Measurements from ENCODE around the gene MAGI2. TPM values are rescaled to one million over a fixed set of nuclear protein-coding genes. Genes with fewer than 3 reads are reported as not detected.
"Not testable (repeated sequence)": the region's sequence is repeated elsewhere in the genome, so short reads cannot be mapped to it uniquely, and the experiment has no call there.

MAGI2 gene
- total and polyA plus RNA-seq, 4 donors, result 43.4 to 61.3 (median 50.1) TPM

DNA sequence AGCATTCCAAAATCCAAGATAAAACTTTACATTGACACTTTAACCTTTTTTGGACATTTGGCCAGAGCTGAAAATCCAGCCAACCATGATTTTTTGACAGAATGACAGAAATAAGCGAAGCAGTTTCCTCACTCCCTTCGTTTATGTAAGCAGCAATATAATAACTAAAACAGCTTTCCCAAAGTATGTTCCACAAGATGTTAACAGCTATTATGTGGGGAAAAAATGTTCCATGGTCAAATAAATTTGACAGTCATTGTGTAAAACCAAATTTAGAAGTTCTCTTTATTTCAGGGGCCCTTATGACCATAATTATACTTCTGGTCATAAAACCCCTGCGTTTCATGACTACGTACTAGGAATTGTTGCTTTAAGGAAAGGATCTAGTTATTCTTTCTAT, 416.5 kb downstream of the MAGI2 start:
- H3K27me3 ChIP-seq (ENCODE audit: control insufficient read depth, insufficient read depth, low read length), result no peaks in the 10 kb centered on the region
- H3K4me1 ChIP-seq (ENCODE audit: control insufficient read depth, insufficient read depth, low read length), result no peaks in the 10 kb centered on the region
- H3K36me3 ChIP-seq (ENCODE audit: control insufficient read depth, insufficient read depth, low read length), result no peaks in the 10 kb centered on the region
- H3K4me3 ChIP-seq (ENCODE audit: low read depth, low read length), result no peak overlapping the region
- no peaks in the 10 kb centered on the region for H3K9me3 ChIP-seq (ENCODE audit: control insufficient read depth, insufficient read depth, low read length)
- no peak for DNase-seq (ENCODE audit: low read depth in 4 of 6, low spot score in 6 of 6)
- WGBS (ENCODE audit: insufficient coverage), result no CpG with 5 or more reads among the region's 4 CpGs
- no peak overlapping the region for H3K27ac ChIP-seq (ENCODE audit: low read depth, low read length)

DNA sequence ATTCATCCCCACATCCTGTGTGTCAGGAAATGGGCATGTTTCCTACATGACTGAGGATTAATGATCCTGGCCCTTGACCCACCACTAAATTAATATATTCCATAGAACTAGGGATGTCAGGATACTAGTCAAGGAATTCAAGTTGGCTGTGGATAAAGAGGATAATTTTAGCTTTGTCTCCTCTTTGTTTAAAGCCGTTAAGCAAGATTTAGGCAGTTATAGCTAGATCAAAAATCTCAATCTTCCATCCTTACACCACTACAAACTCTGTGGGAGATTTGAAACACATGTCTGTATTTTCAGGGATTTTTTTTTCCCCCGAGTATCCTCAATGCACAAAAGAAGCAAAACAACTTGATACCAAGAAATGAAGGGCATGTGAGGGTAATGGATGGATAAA, 417.1 kb downstream of the MAGI2 start:
- no peaks in the 10 kb centered on the region for H3K4me1 ChIP-seq (ENCODE audit: control insufficient read depth, insufficient read depth, low read length)
- no peak overlapping the region for H3K27ac ChIP-seq (ENCODE audit: low read depth, low read length)
- no peaks in the 10 kb centered on the region for H3K9me3 ChIP-seq (ENCODE audit: control insufficient read depth, insufficient read depth, low read length)
- DNase-seq (ENCODE audit: low read depth in 4 of 6, low spot score in 6 of 6), result no peak
- WGBS (ENCODE audit: insufficient coverage), result no CpG with 5 or more reads among the region's 2 CpGs
- H3K27me3 ChIP-seq (ENCODE audit: control insufficient read depth, insufficient read depth, low read length), result no peaks in the 10 kb centered on the region
- no peaks in the 10 kb centered on the region for H3K36me3 ChIP-seq (ENCODE audit: control insufficient read depth, insufficient read depth, low read length)
- H3K4me3 ChIP-seq (ENCODE audit: low read depth, low read length), result no peak overlapping the region

DNA sequence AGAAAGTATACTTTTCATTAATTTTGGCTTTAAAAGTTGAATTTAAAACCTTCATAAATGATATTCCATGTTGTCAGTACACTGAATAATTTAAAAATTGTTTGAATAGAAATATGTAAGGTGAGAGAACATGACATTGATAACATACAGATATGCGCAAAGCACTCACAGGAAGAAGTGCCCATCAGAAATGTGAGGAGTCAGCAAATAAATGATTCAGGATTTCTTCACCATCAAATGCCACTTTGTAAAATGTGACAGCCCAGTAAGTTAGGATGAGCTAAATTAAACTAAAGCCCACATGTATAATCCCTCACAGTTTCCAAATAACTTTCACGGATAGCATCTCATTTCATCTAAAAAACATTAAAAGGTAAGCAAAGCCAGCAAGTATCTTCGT, 417.6 kb downstream of the MAGI2 start:
- H3K36me3 ChIP-seq (ENCODE audit: control insufficient read depth, insufficient read depth, low read length), result no peaks in the 10 kb centered on the region
- H3K27ac ChIP-seq (ENCODE audit: low read depth, low read length), result no peak overlapping the region
- no peaks in the 10 kb centered on the region for H3K4me1 ChIP-seq (ENCODE audit: control insufficient read depth, insufficient read depth, low read length)
- no peak overlapping the region for H3K4me3 ChIP-seq (ENCODE audit: low read depth, low read length)
- no peaks in the 10 kb centered on the region for H3K27me3 ChIP-seq (ENCODE audit: control insufficient read depth, insufficient read depth, low read length)
- no peak for DNase-seq (ENCODE audit: low read depth in 4 of 6, low spot score in 6 of 6)
- no CpG with 5 or more reads among the region's 3 CpGs for WGBS (ENCODE audit: insufficient coverage)
- H3K9me3 ChIP-seq (ENCODE audit: control insufficient read depth, insufficient read depth, low read length), result no peaks in the 10 kb centered on the region

DNA sequence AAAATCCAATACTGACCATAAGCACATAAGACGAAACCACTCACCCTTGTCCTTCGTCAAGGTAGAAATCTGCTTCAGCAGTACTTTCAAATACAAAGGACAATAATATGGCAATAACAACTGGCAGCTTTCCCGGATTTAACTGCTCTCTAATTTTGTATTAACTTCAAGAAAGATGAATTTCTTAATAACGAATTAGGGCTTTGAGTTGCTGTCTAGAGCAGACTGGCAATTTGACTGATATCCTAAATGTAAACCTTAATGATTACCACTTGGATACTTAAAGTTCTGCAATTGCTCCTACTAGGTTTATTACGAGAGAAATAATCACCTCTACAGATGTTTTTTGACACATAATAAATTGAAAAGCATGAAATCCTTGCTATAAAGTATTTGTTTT, 418.7 kb downstream of the MAGI2 start:
- Histone ChIP-seq H3K4me3 (ENCODE audit: low read depth, low read length) (no peak overlapping the region), H3K27ac (ENCODE audit: low read depth, low read length) (no peak overlapping the region), H3K36me3 (ENCODE audit: control insufficient read depth, insufficient read depth, low read length) (no peaks in the 10 kb centered on the region), H3K9me3 (ENCODE audit: control insufficient read depth, insufficient read depth, low read length) (no peaks in the 10 kb centered on the region), H3K4me1 (ENCODE audit: control insufficient read depth, insufficient read depth, low read length) (no peaks in the 10 kb centered on the region), H3K27me3 (ENCODE audit: control insufficient read depth, insufficient read depth, low read length) (no peaks in the 10 kb centered on the region)
- 94% methylated on average over 2 of the region's 5 CpGs for WGBS (ENCODE audit: insufficient coverage)
- peak in 1 of 6 donors; percentile 86 for DNase-seq (ENCODE audit: low read depth in 4 of 6, low spot score in 6 of 6)

DNA sequence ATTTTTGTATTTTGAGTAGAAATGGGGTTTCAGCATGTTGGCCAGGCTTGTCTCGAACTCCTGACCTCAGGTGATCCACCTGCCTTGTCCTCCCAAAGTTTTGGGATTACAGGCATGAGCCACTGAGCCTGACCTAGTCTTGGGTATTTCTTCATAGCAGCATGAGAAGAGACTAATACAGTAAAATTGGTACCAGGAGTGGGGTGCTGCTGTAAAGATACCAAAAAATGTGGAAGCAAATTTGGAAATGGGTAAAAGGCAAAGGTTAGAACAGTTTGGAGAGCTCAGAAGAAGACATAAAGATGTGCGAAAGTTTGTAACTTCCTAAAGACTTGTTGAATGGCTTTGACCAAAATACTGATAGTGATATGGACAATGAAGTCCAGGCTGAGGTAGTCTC, 433.8 kb downstream of the MAGI2 start:
- H3K9me3 ChIP-seq (ENCODE audit: control insufficient read depth, insufficient read depth, low read length); H3K27me3 ChIP-seq (ENCODE audit: control insufficient read depth, insufficient read depth, low read length); H3K27ac ChIP-seq (ENCODE audit: low read depth, low read length); H3K4me3 ChIP-seq (ENCODE audit: low read depth, low read length); DNase-seq (ENCODE audit: low read depth in 4 of 6, low spot score in 6 of 6); H3K4me1 ChIP-seq (ENCODE audit: control insufficient read depth, insufficient read depth, low read length); H3K36me3 ChIP-seq (ENCODE audit: control insufficient read depth, insufficient read depth, low read length): not testable (repeated sequence)
- WGBS (ENCODE audit: insufficient coverage), result 89% methylated on average over 2 of the region's 2 CpGs

DNA sequence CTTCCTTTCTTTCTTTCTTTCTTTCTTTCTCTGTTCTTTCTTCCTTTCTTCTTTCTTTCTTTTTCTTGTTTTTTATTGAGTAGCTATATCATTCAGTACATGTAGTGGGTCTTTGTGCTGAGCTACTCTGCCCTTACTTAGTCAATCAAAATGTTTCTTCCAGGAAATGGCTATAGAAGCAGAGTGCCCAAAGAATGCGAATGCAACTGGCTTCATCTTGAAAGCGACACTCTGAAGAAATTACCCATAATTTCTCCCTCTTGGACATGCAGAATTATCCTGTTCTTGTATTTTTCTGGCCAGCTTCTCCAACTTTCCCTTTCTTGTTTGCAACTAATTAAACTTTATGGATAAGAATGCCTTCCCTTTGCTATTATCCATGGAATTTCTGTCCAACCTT, 441.5 kb downstream of the MAGI2 start:
- Histone ChIP-seq H3K4me1 (ENCODE audit: control insufficient read depth, insufficient read depth, low read length) (no peaks in the 10 kb centered on the region), H3K27me3 (ENCODE audit: control insufficient read depth, insufficient read depth, low read length) (no peaks in the 10 kb centered on the region), H3K9me3 (ENCODE audit: control insufficient read depth, insufficient read depth, low read length) (no peaks in the 10 kb centered on the region), H3K36me3 (ENCODE audit: control insufficient read depth, insufficient read depth, low read length) (no peaks in the 10 kb centered on the region), H3K27ac (ENCODE audit: low read depth, low read length) (no peak overlapping the region), H3K4me3 (ENCODE audit: low read depth, low read length) (no peak overlapping the region)
- no peak for DNase-seq (ENCODE audit: low read depth in 4 of 6, low spot score in 6 of 6)
- 89% methylated on average over 2 of the region's 2 CpGs for WGBS (ENCODE audit: insufficient coverage)

DNA sequence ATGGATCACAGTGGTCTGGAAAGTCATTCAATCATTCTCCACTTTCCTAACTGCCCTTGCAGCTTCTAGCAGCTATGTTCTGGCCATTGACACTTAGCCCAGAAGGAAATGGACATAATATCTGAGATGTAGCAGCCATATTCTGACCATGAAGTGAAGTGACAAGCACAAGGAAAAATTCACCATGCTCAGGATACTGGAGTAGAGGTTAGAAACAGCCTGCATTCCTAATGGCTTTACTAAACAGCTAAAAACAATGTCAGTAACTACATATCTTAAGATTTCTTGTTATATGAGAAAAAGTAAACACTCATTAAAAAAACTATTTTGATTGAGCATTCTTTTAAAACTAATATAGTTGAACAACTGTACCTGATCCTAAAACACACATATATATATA, 443.8 kb downstream of the MAGI2 start:
- Histone ChIP-seq H3K36me3 (ENCODE audit: control insufficient read depth, insufficient read depth, low read length) (no peaks in the 10 kb centered on the region), H3K4me1 (ENCODE audit: control insufficient read depth, insufficient read depth, low read length) (no peaks in the 10 kb centered on the region), H3K27ac (ENCODE audit: low read depth, low read length) (no peak overlapping the region), H3K9me3 (ENCODE audit: control insufficient read depth, insufficient read depth, low read length) (no peaks in the 10 kb centered on the region), H3K27me3 (ENCODE audit: control insufficient read depth, insufficient read depth, low read length) (no peaks in the 10 kb centered on the region), H3K4me3 (ENCODE audit: low read depth, low read length) (no peak overlapping the region)
- DNase-seq (ENCODE audit: low read depth in 4 of 6, low spot score in 6 of 6), result no peak

DNA sequence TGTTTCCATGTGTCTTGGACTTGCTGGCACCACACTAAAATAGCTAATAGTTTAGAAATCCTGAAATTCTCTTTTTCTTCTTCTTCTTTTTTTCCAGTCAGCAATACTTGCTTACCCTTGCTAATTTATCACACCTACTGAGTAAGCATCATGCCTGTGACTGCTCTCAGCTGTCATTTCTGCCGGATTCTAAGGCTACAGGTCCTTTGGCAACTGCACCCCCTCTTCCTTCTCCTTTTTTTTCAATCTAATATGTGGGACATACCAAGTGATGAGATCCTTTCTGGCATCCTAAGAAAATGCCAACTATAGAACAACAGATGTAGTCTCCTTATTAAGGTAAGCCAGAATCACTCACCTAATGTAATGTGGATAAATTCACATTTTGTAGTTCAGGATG, 444.7 kb downstream of the MAGI2 start:
- no peaks in the 10 kb centered on the region for H3K27me3 ChIP-seq (ENCODE audit: control insufficient read depth, insufficient read depth, low read length)
- no peaks in the 10 kb centered on the region for H3K36me3 ChIP-seq (ENCODE audit: control insufficient read depth, insufficient read depth, low read length)
- WGBS (ENCODE audit: insufficient coverage), result 50% methylated on average over 1 of the region's 1 CpG
- no peak for DNase-seq (ENCODE audit: low read depth in 4 of 6, low spot score in 6 of 6)
- H3K4me3 ChIP-seq (ENCODE audit: low read depth, low read length), result no peak overlapping the region
- H3K4me1 ChIP-seq (ENCODE audit: control insufficient read depth, insufficient read depth, low read length), result no peaks in the 10 kb centered on the region
- H3K9me3 ChIP-seq (ENCODE audit: control insufficient read depth, insufficient read depth, low read length), result no peaks in the 10 kb centered on the region
- no peak overlapping the region for H3K27ac ChIP-seq (ENCODE audit: low read depth, low read length)

DNA sequence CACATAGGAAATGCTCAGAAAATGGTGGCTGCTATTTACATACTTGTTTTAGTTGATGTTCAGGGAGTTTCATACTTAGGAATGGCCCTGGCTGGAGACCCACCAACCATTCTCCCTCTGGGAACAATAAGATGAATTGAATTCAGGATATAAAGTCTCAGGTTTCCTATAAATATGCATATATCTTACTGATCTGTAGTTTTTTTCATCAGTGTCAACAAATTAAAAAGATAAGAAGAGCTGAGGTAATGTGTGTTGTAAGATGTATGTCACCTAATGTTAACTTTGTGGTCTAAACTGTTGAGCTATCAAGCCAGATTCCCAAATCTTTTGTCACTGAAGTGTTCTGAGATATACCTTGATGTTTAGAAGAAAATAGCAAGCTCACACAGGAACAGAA, 457.5 kb downstream of the MAGI2 start:
- Histone ChIP-seq H3K27me3 (ENCODE audit: control insufficient read depth, insufficient read depth, low read length) (no peaks in the 10 kb centered on the region), H3K4me1 (ENCODE audit: control insufficient read depth, insufficient read depth, low read length) (no peaks in the 10 kb centered on the region), H3K9me3 (ENCODE audit: control insufficient read depth, insufficient read depth, low read length) (no peaks in the 10 kb centered on the region), H3K36me3 (ENCODE audit: control insufficient read depth, insufficient read depth, low read length) (no peaks in the 10 kb centered on the region), H3K4me3 (ENCODE audit: low read depth, low read length) (no peak overlapping the region), H3K27ac (ENCODE audit: low read depth, low read length) (no peak overlapping the region)
- DNase-seq (ENCODE audit: low read depth in 4 of 6, low spot score in 6 of 6), result no peak

DNA sequence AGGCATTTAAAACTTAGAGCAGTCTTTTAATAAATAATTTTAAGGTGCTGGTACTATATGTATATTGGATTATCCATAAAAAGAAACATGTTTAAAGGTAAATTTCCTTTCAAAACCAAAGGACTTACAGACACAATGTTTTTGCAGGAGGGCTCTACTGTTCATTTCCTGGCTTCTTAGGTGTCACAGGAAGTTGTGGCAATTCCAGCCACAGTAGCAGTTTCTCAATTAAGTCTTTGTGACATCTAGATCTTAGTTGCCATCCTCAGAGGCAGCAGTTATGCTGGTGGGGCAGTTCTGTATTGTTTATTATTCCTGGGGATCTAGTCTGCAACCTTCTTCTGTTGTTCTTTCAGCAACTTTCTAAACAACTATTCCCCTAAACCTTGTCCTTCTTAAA, 460.1 kb downstream of the MAGI2 start:
- H3K9me3 ChIP-seq (ENCODE audit: control insufficient read depth, insufficient read depth, low read length), result no peaks in the 10 kb centered on the region
- no peak overlapping the region for H3K4me3 ChIP-seq (ENCODE audit: low read depth, low read length)
- DNase-seq (ENCODE audit: low read depth in 4 of 6, low spot score in 6 of 6), result no peak
- no peaks in the 10 kb centered on the region for H3K36me3 ChIP-seq (ENCODE audit: control insufficient read depth, insufficient read depth, low read length)
- no peaks in the 10 kb centered on the region for H3K27me3 ChIP-seq (ENCODE audit: control insufficient read depth, insufficient read depth, low read length)
- no peak overlapping the region for H3K27ac ChIP-seq (ENCODE audit: low read depth, low read length)
- H3K4me1 ChIP-seq (ENCODE audit: control insufficient read depth, insufficient read depth, low read length), result no peaks in the 10 kb centered on the region

DNA sequence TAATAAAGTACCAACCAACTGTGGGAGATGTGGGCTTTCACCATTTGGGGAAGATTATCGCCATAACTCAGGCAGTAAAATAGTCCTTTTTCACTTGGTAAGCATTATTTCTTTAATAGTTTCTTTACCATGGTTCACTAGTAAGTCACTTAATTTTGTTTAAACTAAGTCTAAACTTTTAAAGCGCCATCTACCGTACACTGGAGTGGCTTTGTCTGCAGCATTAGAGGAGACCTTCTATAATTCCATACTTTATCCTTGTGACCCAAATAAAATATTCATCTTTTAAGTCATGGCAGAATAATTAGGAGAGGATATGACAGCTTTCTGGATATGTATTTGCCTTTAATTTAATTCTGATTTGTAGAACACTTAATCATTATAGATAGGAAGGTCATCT, 468.0 kb downstream of the MAGI2 start:
- no CpG with 5 or more reads among the region's 3 CpGs for WGBS (ENCODE audit: insufficient coverage)
- no peaks in the 10 kb centered on the region for H3K36me3 ChIP-seq (ENCODE audit: control insufficient read depth, insufficient read depth, low read length)
- H3K27me3 ChIP-seq (ENCODE audit: control insufficient read depth, insufficient read depth, low read length), result no peaks in the 10 kb centered on the region
- H3K4me3 ChIP-seq (ENCODE audit: low read depth, low read length), result no peak overlapping the region
- no peaks in the 10 kb centered on the region for H3K9me3 ChIP-seq (ENCODE audit: control insufficient read depth, insufficient read depth, low read length)
- H3K4me1 ChIP-seq (ENCODE audit: control insufficient read depth, insufficient read depth, low read length), result no peaks in the 10 kb centered on the region
- no peak overlapping the region for H3K27ac ChIP-seq (ENCODE audit: low read depth, low read length)
- DNase-seq (ENCODE audit: low read depth in 4 of 6, low spot score in 6 of 6), result no peak

Measured in spinal cord (tissue), 10 donors.